Measurements from ENCODE around the gene DIPK1C. TPM values are rescaled to one million over a fixed set of nuclear protein-coding genes. Genes with fewer than 3 reads are reported as not detected.

The DIPK1C gene
- total and polyA plus RNA-seq, 2 donors (not counting 1 experiment from before 2014, with no cell fraction given) = not detected

- H3K27me3 Mint-ChIP-seq = peaks cover 44% of the 10 kb centered on the region
- Histone ChIP-seq H3K4me2 (replicated peaks; ENCODE audit: low read depth, low read length, poor library complexity, severe bottlenecking) (no peak overlapping the region), H3K4me3 (ENCODE audit: control extremely low read depth in 1 of 5, extremely low read depth in 1 of 5, insufficient read depth in 1 of 5, low read depth in 2 of 5, low read length in 4 of 5) (no peak overlapping the region), H3K4me1 (ENCODE audit: control insufficient read depth in 2 of 2, insufficient read depth in 2 of 2, low read length in 2 of 2) (no peaks in the 10 kb centered on the region), H2AFZ (ENCODE audit: insufficient read depth, low read depth, low read length, poor library complexity, severe bottlenecking) (no peak overlapping the region), H3K9me3 (ENCODE audit: control extremely low read depth in 1 of 3, control insufficient read depth in 2 of 3, insufficient read depth in 1 of 3, low read length in 2 of 3) (no peaks in the 10 kb centered on the region), H3K27me3 (replicated peaks in 1 of 4; ENCODE audit: control extremely low read depth in 1 of 4, control insufficient read depth in 3 of 4, insufficient read depth in 4 of 4, low read length in 3 of 4) (peaks cover 0 to 13% (median 2%) of the 10 kb centered on the region in 4 experiments), H3K79me2 (ENCODE audit: control insufficient read depth, insufficient read depth, low read length) (no peaks in the 10 kb centered on the region), H3K9ac (ENCODE audit: low read length) (no peak overlapping the region), H4K20me1 (ENCODE audit: control insufficient read depth, insufficient read depth, low read length, poor library complexity, severe bottlenecking) (no peaks in the 10 kb centered on the region), H3K27ac (ENCODE audit: low read length in 2 of 2) (no peak overlapping the region), H3K36me3 (replicated peaks in 1 of 2; ENCODE audit: control extremely low read depth in 1 of 2, control insufficient read depth in 1 of 2, extremely low read depth in 1 of 2, insufficient read depth in 2 of 2, low read length in 1 of 2) (no peaks in the 10 kb centered on the region)
- intact Hi-C loops (cut with micrococcal nuclease) = no loop called here
- ATAC-seq (ENCODE audit: low read depth) (no peak), DNase-seq (no peak)
- ChIA-PET POLR2A (no interaction called here), CTCF (no interaction called here)
- WGBS (ENCODE audit: insufficient coverage) = 82% methylated on average over 11 of the region's 16 CpGs
- no peak overlapping the region for H3K27ac Mint-ChIP-seq
- TF ChIP-seq EZH2 (IDR thresholded peaks at IDR 0.05; ENCODE audit: borderline replicate concordance, insufficient read depth, low read depth, low read length, poor library complexity, severe bottlenecking) (no peak), CTCF (IDR thresholded peaks at IDR 0.05) (no peak)
- H3K9me3 Mint-ChIP-seq (ENCODE audit: insufficient read depth) = no peaks in the 10 kb centered on the region
- no peak overlapping the region for H3K4me3 Mint-ChIP-seq
- H3K4me1 Mint-ChIP-seq = peaks cover 3% of the 10 kb centered on the region
Observed at GRCh38 chr18:74396171-74397169, 60.6 kb downstream of the DIPK1C start.

DNA sequence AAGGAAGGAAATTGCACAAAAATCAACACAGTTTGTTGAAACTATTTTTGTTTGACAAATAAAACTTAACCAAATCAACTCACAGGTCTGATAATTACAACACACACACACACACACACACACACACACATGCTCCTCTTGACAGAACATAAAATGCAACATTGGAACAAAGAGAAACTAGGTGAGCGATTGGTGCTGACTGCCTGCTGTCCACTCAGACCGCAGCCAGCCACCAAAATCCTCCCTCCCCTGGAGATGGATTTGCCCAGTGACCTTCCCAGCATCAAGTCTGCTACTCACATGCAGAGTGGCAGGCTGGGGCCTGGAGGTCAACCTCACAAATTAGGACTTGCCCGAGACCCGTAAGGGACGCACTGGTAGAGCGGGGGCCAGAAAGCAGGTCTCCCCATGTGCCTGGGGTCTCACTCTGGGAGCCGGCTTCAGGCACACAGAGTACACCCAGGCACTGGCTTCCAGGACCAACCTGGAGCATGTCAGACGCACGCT, 61.4 kb downstream of the DIPK1C start:
- H3K36me3 ChIP-seq (replicated peaks in 1 of 2; ENCODE audit: control extremely low read depth in 1 of 2, control insufficient read depth in 1 of 2, extremely low read depth in 1 of 2, insufficient read depth in 2 of 2, low read length in 1 of 2) = no peaks in the 10 kb centered on the region
- 95% methylated on average over 8 of the region's 9 CpGs for WGBS (ENCODE audit: insufficient coverage)
- ATAC-seq (ENCODE audit: low read depth) (no peak), DNase-seq (no peak)
- H3K4me2 ChIP-seq (replicated peaks; ENCODE audit: low read depth, low read length, poor library complexity, severe bottlenecking) = no peak overlapping the region
- TF ChIP-seq CTCF (IDR thresholded peaks at IDR 0.05) = no peak
- no peak for TF ChIP-seq EZH2 (IDR thresholded peaks at IDR 0.05; ENCODE audit: borderline replicate concordance, insufficient read depth, low read depth, low read length, poor library complexity, severe bottlenecking)
- CTCF ChIA-PET = no interaction called here
- intact Hi-C loops (cut with micrococcal nuclease) = no loop called here
- H4K20me1 ChIP-seq (ENCODE audit: control insufficient read depth, insufficient read depth, low read length, poor library complexity, severe bottlenecking) = no peaks in the 10 kb centered on the region
- peaks cover 3% of the 10 kb centered on the region for H3K4me1 Mint-ChIP-seq
- H2AFZ ChIP-seq (ENCODE audit: insufficient read depth, low read depth, low read length, poor library complexity, severe bottlenecking) = no peak overlapping the region
- no peak overlapping the region for H3K4me3 Mint-ChIP-seq
- peaks cover 0 to 13% (median 2%) of the 10 kb centered on the region in 4 experiments for H3K27me3 ChIP-seq (replicated peaks in 1 of 4; ENCODE audit: control extremely low read depth in 1 of 4, control insufficient read depth in 3 of 4, insufficient read depth in 4 of 4, low read length in 3 of 4)
- POLR2A ChIA-PET = no interaction called here
- H3K27me3 Mint-ChIP-seq = peaks cover 42% of the 10 kb centered on the region
- H3K27ac ChIP-seq (ENCODE audit: low read length in 2 of 2) = no peak overlapping the region
- H3K4me3 ChIP-seq (ENCODE audit: control extremely low read depth in 1 of 5, extremely low read depth in 1 of 5, insufficient read depth in 1 of 5, low read depth in 2 of 5, low read length in 4 of 5) = no peak overlapping the region
- H3K9me3 ChIP-seq (ENCODE audit: control extremely low read depth in 1 of 3, control insufficient read depth in 2 of 3, insufficient read depth in 1 of 3, low read length in 2 of 3) = no peaks in the 10 kb centered on the region
- H3K27ac Mint-ChIP-seq = no peak overlapping the region
- no peak overlapping the region for H3K9ac ChIP-seq (ENCODE audit: low read length)
- H3K4me1 ChIP-seq (ENCODE audit: control insufficient read depth in 2 of 2, insufficient read depth in 2 of 2, low read length in 2 of 2) = no peaks in the 10 kb centered on the region
- no peaks in the 10 kb centered on the region for H3K9me3 Mint-ChIP-seq (ENCODE audit: insufficient read depth)
- H3K79me2 ChIP-seq (ENCODE audit: control insufficient read depth, insufficient read depth, low read length) = no peaks in the 10 kb centered on the region

All from B cell (primary cell).